Heart left ventricle (tissue), 16 donors: ENCODE results near the gene OTOGL. TPM values are rescaled to one million over a fixed set of nuclear protein-coding genes. Genes with fewer than 3 reads are reported as not detected.
A peak's percentile ranks its signal among the peaks of the same experiment; 100 is the strongest.

Experiments
- ATAC-seq, 4 donors: fragments of 200-7000 bp; cut with Tn5 transposase; one replicate each; pipeline ENCODE4 v1.9.1; 2020 to 2022; ENCODE audit warnings: moderate library complexity in 4 of 4, mild to moderate bottlenecking in 3 of 4, moderate number of reproducible peaks in 1 of 4
- DNase-seq, 5 donors: peaks; one replicate each; pipeline ENCODE4 v3.0.0-alpha.2; 2020
- H3K27ac ChIP-seq, 12 donors: fragments of 200-600 bp; sonication (generic) in 4 of 12; one replicate each; pipeline versions ENCODE4 v1.5.0 to v1.8.0; 2016 to 2022; ENCODE audit warnings: mild to moderate bottlenecking in 2 of 12
- H3K27me3 ChIP-seq, 9 donors: fragments of 200-600 bp; sonication (generic) in 2 of 9; one replicate each; pipeline versions ENCODE4 v1.5.1 to v1.8.0; 2016 to 2022; ENCODE audit warnings: mild to moderate bottlenecking in 3 of 9
- H3K36me3 ChIP-seq, 9 donors: fragments of 200-600 bp; sonication (generic) in 2 of 9; one replicate each; pipeline versions ENCODE4 v1.5.0 to v1.8.0; 2018 to 2022; ENCODE audit warnings: mild to moderate bottlenecking in 2 of 9
- H3K4me1 ChIP-seq, 12 donors: fragments of 200-600 bp; sonication (generic) in 4 of 12; one replicate each; pipeline versions ENCODE4 v1.5.0 to v1.8.0; 2016 to 2022; ENCODE audit warnings: mild to moderate bottlenecking in 3 of 12
- H3K4me3 ChIP-seq, 12 donors: fragments of 200-600 bp; sonication (generic) in 4 of 12; one replicate each; pipeline versions ENCODE4 v1.5.0 to v1.8.0; 2017 to 2022; ENCODE audit warnings: mild to moderate bottlenecking in 9 of 12, moderate library complexity in 4 of 12
- H3K9me3 ChIP-seq, 12 donors: fragments of 200-600 bp; sonication (generic) in 4 of 12; one replicate each; pipeline versions ENCODE4 v1.5.0 to v1.8.0; 2016 to 2022; ENCODE audit warnings: mild to moderate bottlenecking in 1 of 12
- POLR2A ChIP-seq, 2 donors: fragments of 450-650 bp; IDR thresholded peaks; one replicate each; pipeline ENCODE4 v1.6.1; 2017; ENCODE audit warnings: antibody characterized with exemption in 2 of 2, mild to moderate bottlenecking in 2 of 2, moderate library complexity in 2 of 2
- WGBS, 4 donors: extraction: QIAGEN DNeasy Blood & Tissue Kit in 2 of 4; methylation state at CpG; one replicate each; pipeline versions ENCODE4 v1.1.5 to v1.1.7; 2013 to 2018; 5-methylcytosine and 5-hydroxymethylcytosine counted together
- intact Hi-C, 10 donors: fragments of 100-400 bp; cut with DNase I; formaldehyde crosslinking; loops; one replicate each; pipeline versions ENCODE4 v1.11.1 to v1.14.2; 2022
- polyA plus RNA-seq, 2 donors: library from polyadenylated mRNA; stranded (reverse); fragments of 200-250 nt; gene quantifications; one replicate each; pipeline ENCODE4 v1.2.3, GENCODE V29; 2013
- total RNA-seq, 9 donors: library from RNA; depleted of rRNA in 2 of 9; stranded (reverse); fragments of >200 nt in 2 of 9; fragmentation: NEBNext Ultra II Directional in 3 of 9; extraction: Animal tissue kit (Norgen Biotek cat#: 25700) in 3 of 9; gene quantifications; one replicate each; pipeline versions ENCODE4 v1.1.0 to v1.2.4, GENCODE V29; 2016 to 2023
- TF ChIP-seq, protein P1 (sequence below), 12 donors: fragments of 200-600 bp; sonication (generic) in 4 of 12; IDR thresholded peaks; one replicate each; pipeline versions ENCODE4 v1.5.0 to v1.8.0; 2018 to 2022; ENCODE audit warnings: antibody characterized with exemption in 12 of 12, mild to moderate bottlenecking in 5 of 12
- donor health status: ischemic (EF 13 %, LVEDD 7.1; RV severe dilation, severe dysfunction).
- donor health status: healthy with polysubstance abuse.
- donor health status: DM: no; HTN: yes; CAD: no.
- donor health status: DM: no; HTN: no; CAD: no.
- donor health status: ischemic (EF 25% LVEDD 6.9; RV normal size, moderate dysfunction).
- donor health status: ischemic (EF 25% LVEDD 5.7; RV mildly dilated, moderate dysfunction).
- donor health status: healthy.
- donor health status: DM: yes; HTN: yes; CAD: no.
- donor health status: ischemic (EF 35%, LVEDD 5.7; RV mildly dilated, moderate dysfunction).
- donor health status: nonischemic (EF 11% LVEDD 7.7; RV severe dilation, severe dysfunction).
- donor health status: DM: yes; HTN: yes; CAD: no.
- donor health status: PGD.
- donor health status: ischemic (EF 29% LVEDD 5.4; RV normal size, mild dysfunction).
- donor health status: nonischemic (EF 23%, LVEDD 6.1; RV moderate dilation, normal function).

The OTOGL gene
- total and polyA plus RNA-seq, 11 donors = 0.05 to 1.3 (median 0.27) TPM

DNA sequence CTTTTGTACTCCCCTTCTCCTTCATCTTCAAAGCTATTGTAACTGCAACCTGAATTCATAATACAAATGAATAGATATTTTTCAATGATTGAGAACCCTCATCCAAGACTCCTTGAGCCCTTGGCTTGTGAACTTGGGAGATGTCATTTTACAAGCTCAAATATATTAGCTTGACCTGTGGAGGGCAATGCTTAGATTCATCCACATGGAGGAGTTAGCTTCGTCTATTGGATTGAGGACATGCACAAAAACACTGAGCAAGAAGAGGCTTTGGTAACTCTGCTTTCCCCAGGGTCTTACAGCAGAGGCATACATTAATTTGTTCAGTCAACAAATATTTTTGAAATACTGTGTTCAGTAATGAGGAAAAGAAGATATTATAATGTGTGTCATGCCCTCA lies 101.1 kb downstream of the OTOGL start:
- no peaks in the 10 kb centered on the region for H3K27me3 ChIP-seq
- H3K9me3 ChIP-seq = no peaks in the 10 kb centered on the region
- H3K36me3 ChIP-seq = no peaks in the 10 kb centered on the region
- H3K27ac ChIP-seq = no peak overlapping the region
- DNase-seq (no peak), ATAC-seq (no peak)
- no peak for TF ChIP-seq POLR2A (IDR thresholded peaks at IDR 0.05)
- H3K4me1 ChIP-seq = no peaks in the 10 kb centered on the region
- intact Hi-C loops = no loop called here
- WGBS, 4 donors = 75 to 96% (median 94%) methylated on average over 1 of the region's 1 CpG
- no peak overlapping the region for H3K4me3 ChIP-seq

DNA sequence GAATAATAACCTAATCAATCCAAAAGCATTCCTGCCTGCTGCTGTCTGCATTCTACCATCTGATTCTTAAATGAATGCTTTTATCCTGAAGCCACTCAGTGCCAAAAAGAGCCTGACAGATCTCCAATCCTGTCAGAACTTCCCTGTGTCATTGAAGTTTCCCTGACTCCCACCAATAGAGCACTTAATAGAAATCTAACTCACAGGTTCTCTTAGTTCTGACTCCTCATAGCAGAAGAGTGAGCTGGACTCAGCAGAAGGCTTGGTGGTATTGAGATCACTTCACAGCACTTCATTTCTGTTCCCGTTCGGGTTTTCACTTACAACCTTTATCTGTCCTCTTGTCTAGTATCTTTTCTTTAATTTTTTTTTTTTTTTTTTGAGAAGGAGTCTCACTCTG lies 102.6 kb downstream of the OTOGL start:
- 59 to 65% (median 61%) methylated on average over 2 of the region's 2 CpGs for WGBS, 4 donors
- intact Hi-C loops = no loop called here
- DNase-seq (no peak), ATAC-seq (peak in 3 of 4 donors; percentile 26 to 81 (median 54))
- no peak for TF ChIP-seq POLR2A (IDR thresholded peaks at IDR 0.05)
- TF ChIP-seq, protein P1, sequence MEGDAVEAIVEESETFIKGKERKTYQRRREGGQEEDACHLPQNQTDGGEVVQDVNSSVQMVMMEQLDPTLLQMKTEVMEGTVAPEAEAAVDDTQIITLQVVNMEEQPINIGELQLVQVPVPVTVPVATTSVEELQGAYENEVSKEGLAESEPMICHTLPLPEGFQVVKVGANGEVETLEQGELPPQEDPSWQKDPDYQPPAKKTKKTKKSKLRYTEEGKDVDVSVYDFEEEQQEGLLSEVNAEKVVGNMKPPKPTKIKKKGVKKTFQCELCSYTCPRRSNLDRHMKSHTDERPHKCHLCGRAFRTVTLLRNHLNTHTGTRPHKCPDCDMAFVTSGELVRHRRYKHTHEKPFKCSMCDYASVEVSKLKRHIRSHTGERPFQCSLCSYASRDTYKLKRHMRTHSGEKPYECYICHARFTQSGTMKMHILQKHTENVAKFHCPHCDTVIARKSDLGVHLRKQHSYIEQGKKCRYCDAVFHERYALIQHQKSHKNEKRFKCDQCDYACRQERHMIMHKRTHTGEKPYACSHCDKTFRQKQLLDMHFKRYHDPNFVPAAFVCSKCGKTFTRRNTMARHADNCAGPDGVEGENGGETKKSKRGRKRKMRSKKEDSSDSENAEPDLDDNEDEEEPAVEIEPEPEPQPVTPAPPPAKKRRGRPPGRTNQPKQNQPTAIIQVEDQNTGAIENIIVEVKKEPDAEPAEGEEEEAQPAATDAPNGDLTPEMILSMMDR (IDR thresholded peaks at IDR 0.05) = no peak
- Histone ChIP-seq H3K36me3 (no peaks in the 10 kb centered on the region), H3K9me3 (no peaks in the 10 kb centered on the region), H3K27me3 (no peaks in the 10 kb centered on the region), H3K4me1 (no peaks in the 10 kb centered on the region), H3K27ac (no peak overlapping the region), H3K4me3 (no peak overlapping the region)

DNA sequence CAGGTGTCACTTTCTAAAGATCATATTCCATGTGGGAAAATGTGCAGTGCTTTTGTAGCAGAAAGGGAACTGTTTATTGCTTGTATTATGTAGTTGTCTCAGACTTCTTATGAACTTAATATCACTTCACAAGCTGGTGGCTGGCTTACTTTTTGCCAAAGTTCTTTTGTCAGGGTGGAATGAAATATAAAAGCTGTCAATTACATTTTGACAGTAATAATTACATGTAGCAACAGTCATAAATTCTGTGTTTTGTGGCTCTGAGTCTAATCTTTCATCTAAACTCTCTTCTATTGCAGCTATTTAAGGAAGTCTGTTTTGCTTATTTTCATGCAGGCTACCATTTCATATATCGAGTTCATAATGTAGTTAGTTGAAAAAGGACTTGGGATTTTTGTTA lies 106.6 kb downstream of the OTOGL start:
- DNase-seq = no peak
- TF ChIP-seq POLR2A (IDR thresholded peaks at IDR 0.05) = no peak
- TF ChIP-seq, protein P1 (IDR thresholded peaks at IDR 0.05) = no peak
- Histone ChIP-seq H3K36me3 (no peaks in the 10 kb centered on the region), H3K27me3 (no peaks in the 10 kb centered on the region), H3K4me1 (no peaks in the 10 kb centered on the region), H3K27ac (no peak overlapping the region), H3K4me3 (no peak overlapping the region), H3K9me3 (no peaks in the 10 kb centered on the region)
- 44 to 63% (median 47%) methylated on average over 1 of the region's 1 CpG for WGBS, 4 donors
- ATAC-seq = no peak
- intact Hi-C loops = no loop called here

DNA sequence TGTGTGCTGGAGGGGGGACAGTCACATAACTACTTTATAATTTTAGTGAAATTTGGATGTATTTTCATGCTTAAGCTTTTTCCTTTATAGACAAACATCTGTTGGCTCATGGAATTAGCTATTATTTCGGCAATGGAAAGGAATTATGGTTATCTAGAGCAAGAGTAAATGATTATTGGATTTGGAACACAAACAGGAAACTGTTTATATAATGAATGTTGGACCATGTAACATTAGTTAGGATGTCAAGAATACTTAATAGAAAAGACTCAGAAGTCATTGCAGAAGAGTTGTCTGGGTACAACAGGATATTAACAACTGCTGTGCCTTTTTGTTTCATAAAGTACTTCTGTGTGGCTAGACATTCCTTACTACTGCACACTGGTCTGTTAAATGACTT lies 108.7 kb downstream of the OTOGL start:
- Histone ChIP-seq H3K27ac (no peak overlapping the region), H3K36me3 (no peaks in the 10 kb centered on the region), H3K4me1 (no peaks in the 10 kb centered on the region), H3K9me3 (no peaks in the 10 kb centered on the region), H3K4me3 (no peak overlapping the region), H3K27me3 (no peaks in the 10 kb centered on the region)
- intact Hi-C loops = no loop called here
- WGBS, 4 donors = 45 to 66% (median 58%) methylated on average over 1 of the region's 1 CpG
- ATAC-seq (no peak), DNase-seq (no peak)
- TF ChIP-seq, protein P1 (IDR thresholded peaks at IDR 0.05) = no peak
- TF ChIP-seq POLR2A (IDR thresholded peaks at IDR 0.05) = no peak

DNA sequence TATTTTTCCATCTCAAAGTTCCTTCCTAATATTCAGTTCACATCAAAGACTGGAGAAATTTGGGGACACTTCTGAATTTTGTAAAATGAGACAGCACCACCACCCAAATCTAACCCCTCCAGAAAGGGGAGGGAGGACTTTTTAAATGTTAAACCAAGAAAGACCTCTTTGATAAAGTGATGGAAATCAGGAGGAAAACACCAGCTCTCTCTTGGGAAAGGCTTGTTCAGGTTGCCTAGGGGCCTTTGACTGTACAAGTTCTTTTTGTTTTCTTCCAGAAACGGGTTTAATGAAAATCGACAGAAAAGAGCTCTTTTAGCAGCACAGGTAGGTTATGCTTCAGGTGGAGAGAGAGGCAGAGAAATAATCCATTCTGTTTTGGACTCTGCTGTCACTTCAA lies 112.3 kb downstream of the OTOGL start:
- Histone ChIP-seq H3K9me3 (no peaks in the 10 kb centered on the region), H3K27me3 (no peaks in the 10 kb centered on the region), H3K27ac (no peak overlapping the region), H3K4me3 (no peak overlapping the region), H3K36me3 (no peaks in the 10 kb centered on the region), H3K4me1 (no peaks in the 10 kb centered on the region)
- ATAC-seq (no peak), DNase-seq (no peak)
- intact Hi-C loops = no loop called here
- 79 to 89% (median 82%) methylated on average over 2 of the region's 2 CpGs for WGBS, 4 donors
- no peak for TF ChIP-seq POLR2A (IDR thresholded peaks at IDR 0.05)
- TF ChIP-seq, protein P1 (IDR thresholded peaks at IDR 0.05) = no peak
